H9 (cell line): ENCODE measurements around the gene SUGP1. TPM values are rescaled to one million over a fixed set of nuclear protein-coding genes. Genes with fewer than 3 reads are reported as not detected.

ENCODE experiments used
- DNase-seq: peaks from one replicate; pipeline ENCODE4 v3.0.0-alpha.2; 2017
- H2AFZ ChIP-seq: one replicate; pipeline ENCODE4 v1.6.1; 2013; ENCODE audit warnings: mild to moderate bottlenecking, low read length, control low read depth, moderate library complexity
- H2AK5ac ChIP-seq: 2 replicates; pipeline ENCODE4 v1.6.1; 2013; ENCODE audit warnings: low read length, control low read depth, mixed read lengths; ENCODE audit not compliant: insufficient read length
- H2BK120ac ChIP-seq: one replicate; pipeline ENCODE4 v1.6.1; 2013; ENCODE audit warnings: low read depth, mild to moderate bottlenecking, low read length, control low read depth, inconsistent platforms; ENCODE audit not compliant: poor library complexity, severe bottlenecking
- H2BK12ac ChIP-seq: 2 replicates; pipeline ENCODE4 v1.6.1; 2013; ENCODE audit warnings: low read length, control low read depth, mixed read lengths, low read depth; ENCODE audit not compliant: insufficient read length
- H2BK15ac ChIP-seq: 2 replicates; pipeline ENCODE4 v1.6.1; 2013; ENCODE audit warnings: low read depth, low read length, control low read depth
- H2BK20ac ChIP-seq: one replicate; pipeline ENCODE4 v1.6.1; 2013; ENCODE audit warnings: low read depth, mild to moderate bottlenecking, low read length, control low read depth, inconsistent platforms; ENCODE audit not compliant: poor library complexity, severe bottlenecking
- H2BK5ac ChIP-seq: 2 replicates; pipeline ENCODE4 v1.6.1; 2013; ENCODE audit warnings: low read length, control low read depth, mixed read lengths; ENCODE audit not compliant: insufficient read length
- H3K14ac ChIP-seq: 2 replicates; pipeline ENCODE4 v1.6.1; 2013; ENCODE audit warnings: low read length, control low read depth; ENCODE audit not compliant: insufficient read depth
- H3K18ac ChIP-seq: 2 replicates; pipeline ENCODE4 v1.6.1; 2013; ENCODE audit warnings: low read depth, mild to moderate bottlenecking, mixed read lengths, low read length, control low read depth; ENCODE audit not compliant: insufficient read length
- H3K23ac ChIP-seq: 2 replicates; pipeline ENCODE4 v1.6.1; 2013; ENCODE audit warnings: low read length, control low read depth, mixed read lengths, low read depth; ENCODE audit not compliant: insufficient read length
- H3K23me2 ChIP-seq: 2 replicates; pipeline ENCODE4 v1.6.1; 2013; ENCODE audit warnings: low read depth, mild to moderate bottlenecking, mixed read lengths, low read length, control low read depth; ENCODE audit not compliant: insufficient read length, poor library complexity, severe bottlenecking
- H3K27ac ChIP-seq: 2 replicates; pipeline ENCODE4 v1.5.1; 2013; ENCODE audit warnings: low read length, control low read depth, mixed read lengths, low read depth; ENCODE audit not compliant: insufficient read length
- H3K27me3 ChIP-seq: 2 replicates; pipeline ENCODE4 v1.6.1; 2013; ENCODE audit warnings: low read length, control low read depth, inconsistent platforms; ENCODE audit not compliant: insufficient read depth
- H3K4ac ChIP-seq: 2 replicates; pipeline ENCODE4 v1.6.1; 2013; ENCODE audit warnings: low read depth, mild to moderate bottlenecking, control low read depth, inconsistent platforms, low read length, moderate library complexity
- H3K4me1 ChIP-seq: 2 replicates; pipeline ENCODE4 v1.6.1; 2013; ENCODE audit warnings: low read length, control low read depth, inconsistent platforms; ENCODE audit not compliant: insufficient read depth
- H3K4me2 ChIP-seq: 2 replicates; pipeline ENCODE4 v1.6.1; 2013; ENCODE audit warnings: low read length, control low read depth, mixed read lengths; ENCODE audit not compliant: insufficient read length, insufficient read depth
- H3K56ac ChIP-seq: 2 replicates; pipeline ENCODE4 v1.6.1; 2013; ENCODE audit warnings: low read depth, mild to moderate bottlenecking, mixed read lengths, low read length, control low read depth; ENCODE audit not compliant: insufficient read length
- H3K79me1 ChIP-seq: 2 replicates; pipeline ENCODE4 v1.6.1; 2013; ENCODE audit warnings: low read depth, mild to moderate bottlenecking, moderate library complexity, low read length, control low read depth, inconsistent platforms; ENCODE audit not compliant: insufficient read depth, poor library complexity, severe bottlenecking
- H3K79me2 ChIP-seq: 2 replicates; pipeline ENCODE4 v1.6.1; 2013; ENCODE audit warnings: low read length, control low read depth, inconsistent platforms; ENCODE audit not compliant: insufficient read depth
- H3K9ac ChIP-seq: 2 replicates; pipeline ENCODE4 v1.6.1; 2013; ENCODE audit warnings: low read length, control low read depth, mixed read lengths; ENCODE audit not compliant: insufficient read length; ENCODE audit errors: extremely low read depth
- H3K9me3 ChIP-seq: one replicate; pipeline ENCODE4 v1.6.1; 2013; ENCODE audit warnings: low read depth, low read length, inconsistent platforms; ENCODE audit not compliant: control insufficient read depth
- H3T11ph ChIP-seq: one replicate; pipeline ENCODE4 v1.6.1; 2013; ENCODE audit warnings: mild to moderate bottlenecking, low read length, control low read depth, inconsistent platforms
- H4K20me1 ChIP-seq: one replicate; pipeline ENCODE4 v1.6.1; 2013; ENCODE audit not compliant: control insufficient read depth, insufficient read length, insufficient read depth
- H4K5ac ChIP-seq: 2 replicates; pipeline ENCODE4 v1.6.1; 2013; ENCODE audit warnings: low read depth, mild to moderate bottlenecking, mixed read lengths, low read length, control low read depth; ENCODE audit not compliant: insufficient read length
- H4K8ac ChIP-seq: replicated peaks from 2 replicates; pipeline ENCODE4 v1.6.1; 2013; ENCODE audit warnings: low read length, control low read depth, mixed read lengths, low read depth; ENCODE audit not compliant: insufficient read length
- H4K91ac ChIP-seq: 2 replicates; pipeline ENCODE4 v1.6.1; 2013; ENCODE audit warnings: low read depth, mild to moderate bottlenecking, moderate library complexity, mixed read lengths, low read length, control low read depth; ENCODE audit not compliant: insufficient read length
- H3K27ac Mint-ChIP-seq, 3 experiments: 2 replicates in 2 of 3; 3 replicates in 1 of 3; pipeline ENCODE4 v1.8.0; 2020 to 2021; ENCODE audit warnings: mixed read lengths in 3 of 3, mild to moderate bottlenecking in 1 of 3, moderate library complexity in 1 of 3
- H3K27me3 Mint-ChIP-seq: 2 replicates; pipeline ENCODE4 v1.8.0; 2021; ENCODE audit warnings: low read depth, mild to moderate bottlenecking, moderate library complexity, mixed read lengths
- H3K36me3 Mint-ChIP-seq, 3 experiments: 2 replicates in 2 of 3; 3 replicates in 1 of 3; pipeline ENCODE4 v1.8.0; 2020 to 2021; ENCODE audit warnings: low read depth in 3 of 3, mixed read lengths in 3 of 3; ENCODE audit not compliant: insufficient read depth in 1 of 3
- H3K4me1 Mint-ChIP-seq, 2 experiments: 2 replicates each; pipeline ENCODE4 v1.8.0; 2020; ENCODE audit warnings: mixed read lengths in 2 of 2
- H3K4me3 Mint-ChIP-seq, 2 experiments: 2 replicates in 1 of 2; 3 replicates in 1 of 2; pipeline ENCODE4 v1.8.0; 2020 to 2021; ENCODE audit warnings: mild to moderate bottlenecking in 2 of 2, mixed read lengths in 2 of 2, moderate library complexity in 1 of 2
- H3K9me3 Mint-ChIP-seq, 2 experiments: 2 replicates in 1 of 2; 3 replicates in 1 of 2; pipeline ENCODE4 v1.8.0; 2020; ENCODE audit warnings: mild to moderate bottlenecking in 2 of 2, mixed read lengths in 2 of 2, moderate library complexity in 1 of 2
- CTCF ChIP-seq: fragments of 200-600 bp; sonication (generic); conservative IDR thresholded peaks from 3 replicates; pipeline ENCODE4 v1.8.0; 2021; ENCODE audit warnings: antibody characterized with exemption, mild to moderate bottlenecking
- WGBS: extraction: QIAGEN DNeasy Blood & Tissue Kit; methylation state at CpG from one replicate; pipeline ENCODE4 v1.1.7; 2013; ENCODE audit warnings: missing lambda C conversion rate, low lambda C conversion rate, mixed read lengths; ENCODE audit not compliant: insufficient read length; ENCODE audit errors: extremely low coverage; 5-methylcytosine and 5-hydroxymethylcytosine counted together
- total RNA-seq: library from RNA; stranded (reverse); gene quantifications from 2 replicates; pipeline ENCODE4 v1.2.1, GENCODE V29; 2021

The SUGP1 gene
- total RNA-seq, 1 experiment from 2014 or later = 103 TPM

DNA sequence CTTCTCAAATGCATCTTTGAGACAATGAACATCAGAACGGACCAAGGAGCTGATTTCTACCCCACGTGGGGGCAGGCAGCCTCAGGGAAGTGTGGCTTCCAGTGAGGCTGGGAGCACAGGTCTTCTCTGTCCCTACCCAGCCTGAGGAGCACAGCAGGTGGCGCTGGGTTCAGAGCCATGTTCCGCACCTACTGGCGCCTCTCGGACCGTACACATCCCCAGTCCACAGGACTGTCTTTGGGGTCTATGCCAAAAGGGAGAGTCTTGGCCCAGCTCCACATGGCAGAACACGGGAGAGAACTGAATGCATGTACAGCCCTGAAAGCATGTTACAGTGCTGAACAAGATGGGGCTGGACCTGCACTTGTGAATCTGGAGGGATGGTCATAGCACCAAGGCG is 22.6 kb downstream of the SUGP1 start:
- Histone ChIP-seq H3K56ac (no peak overlapping the region), H3K27me3 (no peaks in the 10 kb centered on the region), H2BK20ac (no peak overlapping the region), H4K91ac (no peak overlapping the region), H3K79me1 (no peaks in the 10 kb centered on the region), H3K23me2 (no peaks in the 10 kb centered on the region), H3K23ac (no peak overlapping the region), H3K27ac (no peak overlapping the region), H2BK15ac (no peak overlapping the region), H4K20me1 (no peaks in the 10 kb centered on the region), H2BK5ac (no peak overlapping the region), H3K9ac (no peak overlapping the region), H2AFZ (no peak overlapping the region), H2AK5ac (no peak overlapping the region), H3T11ph (no peak overlapping the region), H4K5ac (no peak overlapping the region), H3K14ac (no peak overlapping the region), H3K4me1 (no peaks in the 10 kb centered on the region), H4K8ac (no peak overlapping the region), H3K18ac (no peak overlapping the region), H2BK12ac (no peak overlapping the region), H3K79me2 (no peaks in the 10 kb centered on the region), H3K4me2 (no peak overlapping the region), H3K4ac (no peak overlapping the region), H2BK120ac (no peak overlapping the region), H3K9me3 (no peaks in the 10 kb centered on the region)
- Mint-ChIP-seq H3K27ac (no peak overlapping the region; a peak in 1 of 7 replicates), H3K4me3 (no peak overlapping the region), H3K4me1 (no peaks in the 10 kb centered on the region), H3K27me3 (no peaks in the 10 kb centered on the region), H3K36me3 (peaks cover 33 to 71% (median 58%) of the 10 kb centered on the region in 3 experiments), H3K9me3 (no peaks in the 10 kb centered on the region; a peak in 1 of 5 replicates)
- WGBS = no CpG with 5 or more reads among the region's 9 CpGs
- TF ChIP-seq CTCF = no peak
- DNase-seq = no peak
